Esophagus squamous epithelium (tissue), 5 donors: ENCODE results near the gene AUTS2. TPM values are rescaled to one million over a fixed set of nuclear protein-coding genes. Genes with fewer than 3 reads are reported as not detected.
A peak's percentile ranks its signal among the peaks of the same experiment; 100 is the strongest.

Experiments
- DNase-seq: peaks from one replicate; lab custom pipeline; 2025; lab: John Stamatoyannopoulos, UW
- H3K27ac ChIP-seq, 4 donors: fragments of 200-600 bp; sonication (generic); one replicate each; pipeline ENCODE4 v1.5.1; 2016 to 2019; ENCODE audit warnings: mild to moderate bottlenecking in 1 of 4
- H3K27me3 ChIP-seq, 4 donors: fragments of 200-600 bp; sonication (generic); 1 replicate in 3 of 4; 2 replicates in 1 of 4; pipeline versions ENCODE4 v1.5.1 to v1.6.0; 2017 to 2021; ENCODE audit warnings: antibody characterized with exemption in 1 of 4
- H3K36me3 ChIP-seq, 3 donors: fragments of 200-600 bp; sonication (generic); one replicate each; pipeline ENCODE4 v1.5.1; 2016 to 2019
- H3K4me1 ChIP-seq, 3 donors: fragments of 200-600 bp; sonication (generic); one replicate each; pipeline ENCODE4 v1.5.1; 2017 to 2019
- H3K4me3 ChIP-seq, 4 donors: fragments of 200-600 bp; sonication (generic); 1 replicate in 3 of 4; 2 replicates in 1 of 4; pipeline ENCODE4 v1.5.1; 2016 to 2019; ENCODE audit warnings: mild to moderate bottlenecking in 2 of 4, moderate library complexity in 1 of 4
- H3K9me3 ChIP-seq, 3 donors: fragments of 200-600 bp; sonication (generic); one replicate each; pipeline ENCODE4 v1.5.1; 2016 to 2019
- CTCF ChIP-seq, 6 experiments: fragments of 450-650 bp in 4 of 6; fragments of 200-600 bp in 2 of 6; sonication (generic) in 2 of 6; IDR thresholded peaks; one replicate each; pipeline ENCODE4 v1.5.1; 2016 to 2019; ENCODE audit warnings: antibody characterized with exemption in 6 of 6, mild to moderate bottlenecking in 4 of 6, moderate library complexity in 4 of 6
- POLR2A ChIP-seq, 4 donors: fragments of 450-650 bp; IDR thresholded peaks; one replicate each; pipeline ENCODE4 v1.6.1; 2017; ENCODE audit warnings: antibody characterized with exemption in 4 of 4, mild to moderate bottlenecking in 4 of 4, moderate library complexity in 3 of 4
- WGBS, 2 donors: methylation state at CpG; one replicate each; pipeline ENCODE4 v1.1.5; 2018; 5-methylcytosine and 5-hydroxymethylcytosine counted together
- intact Hi-C: fragments of 100-400 bp; cut with DNase I; formaldehyde crosslinking; loops from one replicate; pipeline ENCODE4 v1.15.0; 2022
- total RNA-seq, 4 donors: library from RNA; depleted of rRNA; stranded (reverse); fragments of >200 nt; gene quantifications; one replicate each; pipeline ENCODE4 v1.1.0, GENCODE V29; 2016
- donor health status: DM: yes; HTN: yes; CAD: no.

AUTS2 gene
- total RNA-seq, 4 donors from 2014 or later, result 9.5 to 36.2 (median 23.0) TPM

GRCh38 chr7:70704831-70705346, 1106.6 kb downstream of the AUTS2 start:
- intact Hi-C loops, result no loop called here

GRCh38 chr7:70706204-70706603, 1107.9 kb downstream of the AUTS2 start:
- no peak overlapping the region for H3K27ac ChIP-seq
- no peaks in the 10 kb centered on the region for H3K27me3 ChIP-seq
- TF ChIP-seq CTCF (IDR thresholded peaks at IDR 0.05), result no peak
- no peak for TF ChIP-seq POLR2A (IDR thresholded peaks at IDR 0.05)
- H3K4me1 ChIP-seq, result peaks cover 9 to 71% (median 16%) of the 10 kb centered on the region in 3 donors
- H3K36me3 ChIP-seq, result peaks cover 0 to 10% (median 0%) of the 10 kb centered on the region in 3 donors
- WGBS, 2 donors, result 61 to 73% methylated on average over 4 of the region's 4 CpGs
- DNase-seq, result no peak
- intact Hi-C loops, result no loop called here
- no peak overlapping the region for H3K4me3 ChIP-seq
- no peaks in the 10 kb centered on the region for H3K9me3 ChIP-seq

More at GRCh38 chr7:70704831-70705346, 1106.6 kb downstream of the AUTS2 start:
- no peak for TF ChIP-seq CTCF (IDR thresholded peaks at IDR 0.05)
- no peak for TF ChIP-seq POLR2A (IDR thresholded peaks at IDR 0.05)
- no peak for DNase-seq
- Histone ChIP-seq H3K4me1 (peaks cover 4 to 71% (median 10%) of the 10 kb centered on the region in 3 donors), H3K4me3 (no peak overlapping the region), H3K27ac (no peak overlapping the region), H3K9me3 (no peaks in the 10 kb centered on the region), H3K36me3 (peaks cover 0 to 17% (median 0%) of the 10 kb centered on the region in 3 donors), H3K27me3 (no peaks in the 10 kb centered on the region)
- WGBS, 2 donors, result 58 to 62% methylated on average over 5 of the region's 5 CpGs

GRCh38 chr7:70706698-70707097, 1108.4 kb downstream of the AUTS2 start:
- no peaks in the 10 kb centered on the region for H3K9me3 ChIP-seq
- no peak for TF ChIP-seq POLR2A (IDR thresholded peaks at IDR 0.05)
- TF ChIP-seq CTCF (IDR thresholded peaks at IDR 0.05), result no peak
- DNase-seq, result no peak
- 92 to 96% methylated on average over 3 of the region's 3 CpGs for WGBS, 2 donors
- H3K27ac ChIP-seq, result no peak overlapping the region
- H3K27me3 ChIP-seq, result no peaks in the 10 kb centered on the region
- peaks cover 0 to 10% (median 0%) of the 10 kb centered on the region in 3 donors for H3K36me3 ChIP-seq
- peaks cover 14 to 71% (median 18%) of the 10 kb centered on the region in 3 donors for H3K4me1 ChIP-seq
- H3K4me3 ChIP-seq, result no peak overlapping the region
- intact Hi-C loops, result no loop called here

- no peak for TF ChIP-seq CTCF (IDR thresholded peaks at IDR 0.05)
- no peak for TF ChIP-seq POLR2A (IDR thresholded peaks at IDR 0.05)
- intact Hi-C loops, result no loop called here
- Histone ChIP-seq H3K27ac (no peak overlapping the region), H3K4me1 (peaks cover 18 to 71% (median 27%) of the 10 kb centered on the region in 3 donors), H3K9me3 (no peaks in the 10 kb centered on the region), H3K36me3 (peaks cover 0 to 5% (median 0%) of the 10 kb centered on the region in 3 donors), H3K4me3 (no peak overlapping the region), H3K27me3 (no peaks in the 10 kb centered on the region)
- DNase-seq, result no peak
- WGBS, 2 donors, result 84 to 92% methylated on average over 6 of the region's 6 CpGs
Measured at GRCh38 chr7:70707823-70708243, 1109.6 kb downstream of the AUTS2 start.

GRCh38 chr7:70710011-70710480, 1111.8 kb downstream of the AUTS2 start:
- Histone ChIP-seq H3K27me3 (no peaks in the 10 kb centered on the region), H3K9me3 (no peaks in the 10 kb centered on the region), H3K4me3 (no peak overlapping the region), H3K4me1 (peaks cover 18 to 80% (median 27%) of the 10 kb centered on the region in 3 donors), H3K27ac (peak overlapping the region; percentile 3 to 77 (median 64)), H3K36me3 (no peaks in the 10 kb centered on the region)
- DNase-seq, result no peak
- WGBS, 2 donors, result 16 to 25% methylated on average over 3 to 4 of the region's 4 CpGs
- intact Hi-C loops, result no loop called here
- TF ChIP-seq CTCF (IDR thresholded peaks at IDR 0.05) (no peak), POLR2A (IDR thresholded peaks at IDR 0.05) (no peak)
